Hematopoietic multipotent progenitor cell treated with erythropoietin and hydrocortisone succinate and interleukin-3 and kit ligand, for 15 days (in vitro differentiated cells): ENCODE data around the gene C10orf90.

Source experiments
- DNase-seq: peaks from one replicate; pipeline ENCODE4 v3.0.0-alpha.2; 2015; ENCODE audit warnings: low spot score

The C10orf90 gene

GRCh38 chr10:126673565-126673964 is 3.1 kb upstream of the C10orf90 start:
- no peak for DNase-seq

- DNase-seq, result no peak
Measured at GRCh38 chr10:126671402-126671975, 996 bp upstream of the C10orf90 start.

GRCh38 chr10:126670895-126671261 is 385 bp upstream of the C10orf90 start:
- no peak for DNase-seq

GRCh38 chr10:126669168-126669567 is 1.3 kb downstream of the C10orf90 start:
- DNase-seq, result no peak

DNA sequence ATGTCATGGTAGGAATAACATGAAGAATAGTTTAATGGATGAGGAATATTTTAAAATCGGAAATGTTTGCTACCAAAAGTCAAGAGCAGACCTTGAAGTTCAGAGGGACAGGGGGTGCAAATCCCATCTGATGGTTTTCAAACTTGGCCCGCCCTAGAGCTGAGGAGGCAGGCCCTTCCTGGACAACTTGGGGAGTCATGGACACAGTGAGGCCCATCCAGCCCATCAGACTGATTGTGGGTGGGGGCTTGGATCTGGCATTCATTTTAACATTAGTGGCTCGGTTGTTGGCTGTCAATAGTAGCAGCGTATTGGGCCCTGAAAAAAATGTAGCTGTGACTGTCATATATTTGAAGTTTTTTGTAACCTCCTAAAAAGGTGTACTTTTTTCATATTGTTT is 2.0 kb downstream of the C10orf90 start:
- DNase-seq, result no peak

DNA sequence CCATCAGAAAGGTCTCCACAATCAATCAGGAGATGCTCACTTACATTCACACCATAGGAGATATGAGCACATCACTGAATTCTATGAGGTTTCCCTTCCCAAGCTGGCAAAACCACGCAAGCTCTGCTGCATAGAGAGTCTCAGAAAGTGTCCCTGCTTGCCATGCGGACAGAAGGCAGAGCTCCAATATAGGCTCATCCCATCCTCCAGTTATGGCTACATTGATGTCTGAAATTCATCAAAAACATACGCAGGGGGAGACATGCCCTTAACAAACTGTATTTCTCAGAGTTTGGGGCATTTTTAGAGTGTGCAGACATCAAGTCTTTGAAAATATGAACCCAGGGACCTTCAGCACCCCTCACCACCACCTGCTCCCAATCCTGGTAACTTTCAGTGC is 2.9 kb downstream of the C10orf90 start:
- DNase-seq, result no peak

DNA sequence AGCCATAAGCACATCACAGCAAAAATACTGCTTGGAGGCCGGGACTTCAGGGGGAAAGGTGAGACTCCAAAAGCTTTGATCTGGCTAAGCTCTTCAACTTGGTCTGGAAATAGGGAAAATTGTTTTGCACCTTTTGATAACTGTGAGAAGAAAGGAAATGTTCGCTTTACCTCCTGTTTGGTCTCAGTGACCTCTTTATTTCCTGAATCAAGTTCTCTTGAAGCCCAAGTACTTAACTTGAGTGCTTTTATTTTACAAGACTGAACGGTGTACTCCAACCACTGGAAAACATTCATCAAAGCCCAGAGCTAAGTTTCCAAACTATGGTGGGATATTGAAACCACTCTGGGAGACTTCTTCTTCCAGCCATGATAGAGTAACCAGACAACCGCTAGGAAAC is 5.3 kb downstream of the C10orf90 start:
- no peak for DNase-seq

GRCh38 chr10:126663880-126664279 is 6.6 kb downstream of the C10orf90 start:
- no peak for DNase-seq

DNA sequence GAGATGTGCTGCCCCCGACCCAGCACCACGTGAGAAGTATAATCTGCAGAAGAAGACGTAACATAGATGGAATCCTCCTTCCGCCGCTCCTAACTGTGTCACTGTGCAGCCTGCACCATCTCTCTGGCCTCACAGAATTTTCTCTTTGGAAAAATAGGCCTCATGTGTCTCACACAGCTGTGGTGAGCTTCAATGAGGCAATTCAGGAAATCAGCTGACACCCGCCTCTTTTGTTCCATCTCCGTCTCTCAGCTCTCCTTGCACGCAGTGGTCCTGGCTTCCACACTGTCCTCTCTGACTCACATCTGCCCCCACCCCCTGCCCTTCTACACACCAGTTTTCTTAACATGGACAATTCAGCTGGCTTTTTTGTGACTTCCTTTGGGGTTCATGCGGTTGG is 7.2 kb downstream of the C10orf90 start:
- no peak for DNase-seq

- DNase-seq, result no peak
Measured at GRCh38 chr10:126661841-126662515, 8.5 kb downstream of the C10orf90 start.

DNA sequence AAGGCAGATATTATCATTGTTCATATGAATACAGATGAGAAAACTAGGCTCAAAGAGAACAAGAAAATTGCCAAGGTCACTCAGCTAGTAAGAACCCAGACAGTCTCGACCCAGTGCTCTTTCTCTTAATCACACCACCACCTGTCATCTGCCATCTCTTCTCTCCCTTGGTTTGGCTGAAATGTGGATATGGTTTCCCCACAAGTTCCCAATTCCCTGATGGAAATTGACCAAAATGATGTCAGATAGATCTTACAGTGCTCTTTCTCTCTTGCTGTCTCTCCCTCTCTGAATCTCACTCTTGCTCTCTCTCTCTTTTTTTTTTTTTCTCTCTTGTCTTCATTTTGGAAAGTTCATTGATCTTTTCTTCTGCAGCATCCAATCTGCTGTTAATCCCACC is 9.1 kb downstream of the C10orf90 start:
- DNase-seq, result no peak

DNA sequence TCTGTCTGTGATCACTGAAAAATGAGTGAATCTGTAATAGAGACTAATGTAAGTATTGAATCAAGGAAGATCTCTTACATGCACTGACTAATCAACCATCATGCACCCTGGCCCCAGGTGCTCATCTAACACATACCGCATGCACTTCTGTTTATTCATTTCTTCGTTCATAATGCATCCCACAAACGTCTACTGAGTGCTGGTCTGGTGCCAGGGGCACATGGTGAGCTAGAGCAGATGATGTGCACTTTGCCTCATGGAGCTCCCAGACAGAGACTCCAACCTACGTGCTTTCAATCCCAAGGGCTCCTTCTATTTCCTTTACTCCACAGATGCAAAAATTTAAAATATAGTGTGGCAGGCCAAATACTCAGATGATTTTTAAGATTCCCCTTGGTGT is 10.7 kb downstream of the C10orf90 start:
- DNase-seq, result no peak

- no peak for DNase-seq
Measured at GRCh38 chr10:126658928-126659327, 11.6 kb downstream of the C10orf90 start.

- no peak for DNase-seq
Measured at GRCh38 chr10:126654579-126654978, 15.9 kb downstream of the C10orf90 start.

DNA sequence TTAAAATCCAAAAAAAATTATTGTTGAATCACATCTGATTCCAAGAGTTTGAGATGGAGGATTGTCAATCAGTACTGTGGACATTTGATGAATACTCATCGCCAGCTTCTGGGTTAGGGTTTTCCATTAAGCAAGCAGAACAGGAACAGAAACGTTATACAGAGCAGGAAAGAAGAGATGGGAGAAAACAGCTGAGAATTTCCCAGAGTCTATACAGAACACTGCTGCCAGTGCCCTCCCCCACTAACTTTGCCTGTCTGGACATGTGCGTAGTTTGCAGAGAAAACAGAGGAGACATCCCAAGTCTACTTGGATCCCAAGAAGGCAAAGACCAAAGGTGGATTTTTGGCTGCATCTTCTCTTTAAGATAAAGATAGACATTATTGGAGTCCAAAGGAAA is 19.0 kb downstream of the C10orf90 start:
- DNase-seq, result no peak

DNA sequence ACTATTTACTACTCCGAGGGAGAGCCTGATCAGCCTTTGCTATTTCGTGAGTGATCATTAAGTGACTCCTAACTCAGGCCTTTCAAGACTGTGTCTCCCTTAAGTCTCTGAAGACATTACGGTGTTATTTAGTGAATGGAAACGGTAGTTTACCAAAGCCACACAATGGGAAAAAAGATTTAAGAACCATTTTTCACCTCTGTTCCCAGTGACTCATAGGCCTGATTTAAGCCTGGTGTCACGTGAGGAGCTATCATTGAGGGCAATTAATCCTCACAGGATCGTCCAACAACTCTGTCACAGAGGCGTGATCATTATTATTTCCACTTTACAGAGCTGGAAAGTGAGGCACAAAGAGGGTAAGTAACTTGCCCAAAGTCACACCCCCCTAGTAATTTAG is 20.3 kb downstream of the C10orf90 start:
- DNase-seq, result no peak

DNA sequence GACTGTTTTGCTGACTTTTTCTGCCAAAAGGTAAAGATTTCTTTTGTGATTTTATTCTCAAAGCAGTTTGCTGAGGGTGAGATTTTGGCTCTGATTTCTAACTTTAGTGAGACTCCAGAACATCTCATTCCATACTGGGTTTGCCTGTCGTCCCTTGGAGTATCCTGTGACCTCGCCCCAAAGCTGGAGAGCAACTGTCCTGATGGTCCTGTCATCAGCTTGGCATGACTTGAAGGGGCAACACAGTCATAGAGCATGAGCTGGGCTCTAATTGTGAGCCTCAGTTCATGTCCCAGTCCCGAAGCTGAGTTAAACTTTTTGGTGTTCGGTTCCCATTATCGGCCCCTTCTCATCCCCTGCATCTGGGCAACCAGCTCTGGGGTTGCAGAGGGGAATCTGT is 23.4 kb downstream of the C10orf90 start:
- DNase-seq, result no peak

- DNase-seq, result no peak
Measured at GRCh38 chr10:126646110-126646509, 24.4 kb downstream of the C10orf90 start.

DNA sequence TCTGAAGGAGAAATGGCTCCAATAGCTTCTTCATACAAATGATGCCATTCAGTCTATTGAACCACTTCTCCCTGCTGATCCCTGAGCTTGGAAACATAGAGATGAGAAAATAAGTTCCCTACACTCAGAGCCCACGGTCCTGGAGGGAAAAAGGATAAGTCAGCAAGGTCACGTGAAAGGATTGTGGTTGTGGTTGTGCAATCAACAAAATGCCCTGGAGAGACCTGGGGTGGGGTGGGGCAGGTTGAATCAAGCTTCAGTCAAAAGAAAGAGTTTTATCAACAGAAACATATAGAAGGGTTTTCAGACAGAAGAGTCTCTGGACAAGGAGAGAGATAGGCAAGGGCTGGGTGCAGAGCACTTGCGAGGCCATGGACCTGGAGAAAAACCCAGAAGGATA is 30.1 kb downstream of the C10orf90 start:
- no peak for DNase-seq

DNA sequence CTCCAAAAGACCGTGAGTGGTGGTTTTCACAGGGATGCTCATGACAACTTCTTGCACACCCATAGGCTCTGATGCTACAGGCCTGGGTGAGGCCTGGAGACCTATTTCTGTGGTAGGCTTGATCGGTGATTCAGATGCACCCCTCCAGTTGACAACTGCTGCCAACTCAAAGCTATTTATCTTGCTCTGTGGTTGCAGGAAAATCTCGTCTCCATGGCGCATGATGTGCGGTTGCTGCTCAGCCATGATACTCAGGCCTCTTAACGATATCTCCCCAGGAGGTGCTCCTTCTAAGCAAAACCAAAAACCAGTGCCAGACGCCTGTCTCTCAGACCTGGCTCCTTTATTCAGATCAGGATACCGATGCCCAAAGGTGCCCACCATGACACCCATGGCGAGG is 31.4 kb downstream of the C10orf90 start:
- no peak for DNase-seq

- peak; percentile 5 for DNase-seq
Measured at GRCh38 chr10:126638542-126638941, 32.0 kb downstream of the C10orf90 start.

DNA sequence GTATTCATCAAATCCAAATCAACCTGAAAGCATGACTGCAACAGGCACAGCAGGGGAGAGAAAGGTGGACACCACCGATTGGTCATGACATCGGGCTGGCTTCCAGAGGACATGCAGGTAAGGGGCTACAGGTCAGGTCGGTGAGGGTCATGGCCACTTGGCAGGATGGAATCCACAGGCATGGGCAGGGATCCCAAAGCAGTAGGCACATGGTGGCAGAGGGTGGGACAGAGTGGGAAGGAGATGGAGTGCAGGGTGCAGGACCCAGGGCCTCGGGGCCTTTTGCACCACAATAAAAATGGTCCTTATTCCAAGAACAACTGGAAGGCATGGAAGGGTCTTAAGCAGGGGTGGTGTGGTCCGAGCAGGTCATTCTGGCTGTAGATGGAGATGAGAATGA is 33.0 kb downstream of the C10orf90 start:
- no peak for DNase-seq

- no peak for DNase-seq
Measured at GRCh38 chr10:126634911-126635310, 35.6 kb downstream of the C10orf90 start.

GRCh38 chr10:126634347-126634746 is 36.1 kb downstream of the C10orf90 start:
- no peak for DNase-seq
